LNCAP (cell line): ENCODE data around the gene AUP1.

Experiments used
- CTCF ChIP-seq: fragments of 450-650 bp; IDR thresholded peaks from 2 replicates; pipeline ENCODE4 v1.5.1; 2017; ENCODE audit warnings: mild to moderate bottlenecking

The AUP1 gene

GRCh38 chr2:74529357-74530238, at the start of gene AUP1, which contains the start of gene HTRA2:
Gene AUP1, minus strand, starts transcription at chr2:74529706. Its CDS starts 77 bp downstream, at chr2:74529629.
Gene HTRA2, plus strand, starts transcription at chr2:74529933. Its CDS starts 74 bp downstream, at chr2:74530007.
- TF ChIP-seq CTCF, result no peak

GRCh38 chr2:74578408-74578807, 48.9 kb upstream of the AUP1 start:
- no peak for TF ChIP-seq CTCF

- no peak for TF ChIP-seq CTCF
These were observed 47.9 kb upstream of the AUP1 start for GRCh38 chr2:74577448-74577847.

GRCh38 chr2:74576863-74577229, 47.3 kb upstream of the AUP1 start:
- no peak for TF ChIP-seq CTCF

GRCh38 chr2:74576211-74576862, 46.8 kb upstream of the AUP1 start:
- TF ChIP-seq CTCF, result no peak

GRCh38 chr2:74575320-74575719, 45.8 kb upstream of the AUP1 start:
- no peak for TF ChIP-seq CTCF

- no peak for TF ChIP-seq CTCF
These were observed 44.4 kb upstream of the AUP1 start for GRCh38 chr2:74573747-74574562.
